NOMO-1 treated with dmso at 0.1 percent for 144 hours (cell line): ENCODE results near the gene ZNF436.

Source experiments
- DNase-seq: peaks from one replicate; lab custom pipeline; 2025; ENCODE audit not compliant: unreplicated experiment; lab: John Stamatoyannopoulos, UW

The ZNF436 gene

GRCh38 chr1:23367791-23368561, 1.7 kb downstream of the ZNF436 start:
- peak; percentile 99 for DNase-seq

GRCh38 chr1:23367451-23367790, 2.2 kb downstream of the ZNF436 start:
- DNase-seq: no peak

GRCh38 chr1:23366598-23366997, 3.0 kb downstream of the ZNF436 start:
- no peak for DNase-seq

GRCh38 chr1:23366146-23366545, 3.5 kb downstream of the ZNF436 start:
- DNase-seq: no peak

GRCh38 chr1:23362218-23362713, 7.4 kb downstream of the ZNF436 start:
- DNase-seq: no peak

GRCh38 chr1:23358310-23358875, 11.2 kb downstream of the ZNF436 start:
- no peak for DNase-seq

- DNase-seq: no peak
These were observed 12.3 kb downstream of the ZNF436 start for GRCh38 chr1:23357138-23357908.

GRCh38 chr1:23356471-23357137, 13.0 kb downstream of the ZNF436 start:
- no peak for DNase-seq

- DNase-seq: no peak
These were observed 15.4 kb downstream of the ZNF436 start for GRCh38 chr1:23354245-23354644.

GRCh38 chr1:23352096-23352695, 17.4 kb downstream of the ZNF436 start:
- DNase-seq: no peak

- DNase-seq: no peak
These were observed 23.7 kb downstream of the ZNF436 start for GRCh38 chr1:23345920-23346319.

- no peak for DNase-seq
These were observed 24.6 kb downstream of the ZNF436 start for GRCh38 chr1:23344987-23345472.

- DNase-seq: peak; percentile 99
These were observed 25.3 kb downstream of the ZNF436 start, which contains the start of gene HNRNPR for GRCh38 chr1:23344111-23344986. HNRNPR (minus strand) TSS chr1:23344284; CDS start chr1:23341008, 3,276 bp downstream.

GRCh38 chr1:23343221-23344110, 26.2 kb downstream of the ZNF436 start:
- no peak for DNase-seq

- no peak for DNase-seq
These were observed 27.5 kb downstream of the ZNF436 start for GRCh38 chr1:23341931-23342692.

- no peak for DNase-seq
These were observed 30.0 kb downstream of the ZNF436 start for GRCh38 chr1:23339632-23340031.

GRCh38 chr1:23337869-23338268, 31.8 kb downstream of the ZNF436 start:
- DNase-seq: no peak

GRCh38 chr1:23331713-23332112, 37.9 kb downstream of the ZNF436 start:
- DNase-seq: no peak
